A549 treated with AZD9567 at 1 μM for 4 hours (cell line): ENCODE data around the gene TNFSF13. TPM values are rescaled to one million over a fixed set of nuclear protein-coding genes. Genes with fewer than 3 reads are reported as not detected.

Experiments used
- total RNA-seq: library from RNA; stranded (reverse); fragments of 200-300 nt; extraction: Qiagen RNA extraction; gene quantifications from 5 replicates; pipeline ENCODE4 v1.2.3, GENCODE V29; 2022; ENCODE audit not compliant: insufficient read depth

The TNFSF13 gene, protein sequence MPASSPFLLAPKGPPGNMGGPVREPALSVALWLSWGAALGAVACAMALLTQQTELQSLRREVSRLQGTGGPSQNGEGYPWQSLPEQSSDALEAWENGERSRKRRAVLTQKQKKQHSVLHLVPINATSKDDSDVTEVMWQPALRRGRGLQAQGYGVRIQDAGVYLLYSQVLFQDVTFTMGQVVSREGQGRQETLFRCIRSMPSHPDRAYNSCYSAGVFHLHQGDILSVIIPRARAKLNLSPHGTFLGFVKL
- total RNA-seq, result 0.40 to 0.92 TPM (median 0.66 TPM) in 4 of 5 replicates, not detected in the other

DNA sequence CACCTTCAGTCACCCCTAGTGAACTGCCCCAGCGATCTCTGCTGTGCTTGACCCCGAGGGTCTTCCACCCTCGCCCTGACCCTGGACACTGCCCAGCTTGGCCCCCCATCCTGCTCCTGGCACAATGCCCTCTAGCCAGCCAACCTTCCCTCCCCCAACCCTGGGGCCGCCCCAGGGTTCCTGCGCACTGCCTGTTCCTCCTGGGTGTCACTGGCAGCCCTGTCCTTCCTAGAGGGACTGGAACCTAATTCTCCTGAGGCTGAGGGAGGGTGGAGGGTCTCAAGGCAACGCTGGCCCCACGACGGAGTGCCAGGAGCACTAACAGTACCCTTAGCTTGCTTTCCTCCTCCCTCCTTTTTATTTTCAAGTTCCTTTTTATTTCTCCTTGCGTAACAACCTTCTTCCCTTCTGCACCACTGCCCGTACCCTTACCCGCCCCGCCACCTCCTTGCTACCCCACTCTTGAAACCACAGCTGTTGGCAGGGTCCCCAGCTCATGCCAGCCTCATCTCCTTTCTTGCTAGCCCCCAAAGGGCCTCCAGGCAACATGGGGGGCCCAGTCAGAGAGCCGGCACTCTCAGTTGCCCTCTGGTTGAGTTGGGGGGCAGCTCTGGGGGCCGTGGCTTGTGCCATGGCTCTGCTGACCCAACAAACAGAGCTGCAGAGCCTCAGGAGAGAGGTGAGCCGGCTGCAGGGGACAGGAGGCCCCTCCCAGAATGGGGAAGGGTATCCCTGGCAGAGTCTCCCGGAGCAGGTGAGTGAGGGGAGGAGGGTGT lies at the start of gene TNFSF13:
TSS of gene TNFSF13 (plus strand) at position 207 of the 776 bp plus-strand sequence. CDS start at position 497, 290 bp downstream.

DNA sequence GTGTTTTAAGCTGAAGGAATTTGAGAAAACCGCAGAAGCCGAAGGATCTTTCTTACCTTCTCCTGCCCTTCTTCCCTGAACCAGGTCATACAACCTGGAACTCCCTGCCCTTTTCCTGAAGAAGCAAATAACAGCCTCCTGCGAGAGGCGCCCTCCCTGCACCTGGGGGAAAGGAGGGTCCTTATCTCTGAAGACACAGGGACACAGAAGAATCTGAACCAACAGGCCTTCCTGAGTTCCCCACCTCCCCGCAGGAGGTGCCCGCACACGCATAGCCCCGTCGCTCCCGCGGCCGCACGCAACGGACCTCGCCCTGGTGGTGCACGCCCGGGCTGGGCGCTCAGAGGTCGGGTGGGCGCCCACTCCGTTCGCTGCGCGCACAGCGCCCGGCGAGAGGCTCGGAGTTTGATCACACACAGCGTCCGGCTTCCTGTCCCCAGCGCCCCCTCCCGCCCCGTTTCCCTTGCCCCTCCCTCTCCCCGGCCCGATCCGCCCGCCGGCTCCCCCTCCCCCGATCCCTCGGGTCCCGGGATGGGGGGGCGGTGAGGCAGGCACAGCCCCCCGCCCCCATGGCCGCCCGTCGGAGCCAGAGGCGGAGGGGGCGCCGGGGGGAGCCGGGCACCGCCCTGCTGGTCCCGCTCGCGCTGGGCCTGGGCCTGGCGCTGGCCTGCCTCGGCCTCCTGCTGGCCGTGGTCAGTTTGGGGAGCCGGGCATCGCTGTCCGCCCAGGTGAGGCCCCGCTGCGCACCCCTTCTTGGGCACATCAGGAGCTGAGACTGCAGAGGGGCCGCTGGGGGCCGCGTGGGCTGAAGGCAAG lies 9.8 kb upstream of the TNFSF13 start, which contains the start of gene TNFSF12:
TSS of gene TNFSF12 (plus strand) at position 474 of the 816 bp plus-strand sequence. CDS start at position 570, 96 bp downstream.

DNA sequence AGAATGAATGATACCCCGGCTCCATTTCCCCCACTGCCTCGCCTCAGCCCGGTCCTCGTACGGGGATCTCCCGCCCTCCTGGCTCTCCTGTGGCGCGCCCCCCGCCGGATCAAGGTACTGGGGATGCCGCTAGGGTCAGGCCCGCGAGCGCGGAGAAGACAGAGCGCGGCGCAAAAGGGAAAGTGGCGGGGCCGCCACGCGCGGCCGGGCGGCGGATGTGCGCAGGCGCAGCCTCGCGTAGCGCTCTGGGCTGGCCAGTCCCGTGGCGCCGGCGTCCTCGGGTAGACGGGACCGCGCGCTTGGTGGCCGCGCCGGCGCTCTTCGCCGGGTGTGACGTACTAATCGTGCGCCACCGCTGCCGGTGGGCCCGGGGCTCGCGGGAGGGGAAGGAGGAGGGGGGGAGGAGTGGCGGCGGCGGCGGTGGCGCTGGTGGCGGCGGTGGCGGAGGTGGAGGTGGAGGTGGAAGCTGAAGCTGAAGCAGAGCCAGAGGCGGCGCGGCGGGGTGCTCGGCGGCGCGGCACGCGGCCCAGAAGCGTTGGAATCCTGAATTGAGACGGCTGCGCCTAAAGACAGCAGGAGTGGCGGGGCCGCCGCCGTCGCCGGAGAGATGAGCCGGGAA lies 3.1 kb downstream of the TNFSF13 start, which contains the start of gene SENP3:
TSS of gene SENP3 (plus strand) at position 331 of the 619 bp plus-strand sequence. CDS start 1,158 bp downstream, outside the sequence.

DNA sequence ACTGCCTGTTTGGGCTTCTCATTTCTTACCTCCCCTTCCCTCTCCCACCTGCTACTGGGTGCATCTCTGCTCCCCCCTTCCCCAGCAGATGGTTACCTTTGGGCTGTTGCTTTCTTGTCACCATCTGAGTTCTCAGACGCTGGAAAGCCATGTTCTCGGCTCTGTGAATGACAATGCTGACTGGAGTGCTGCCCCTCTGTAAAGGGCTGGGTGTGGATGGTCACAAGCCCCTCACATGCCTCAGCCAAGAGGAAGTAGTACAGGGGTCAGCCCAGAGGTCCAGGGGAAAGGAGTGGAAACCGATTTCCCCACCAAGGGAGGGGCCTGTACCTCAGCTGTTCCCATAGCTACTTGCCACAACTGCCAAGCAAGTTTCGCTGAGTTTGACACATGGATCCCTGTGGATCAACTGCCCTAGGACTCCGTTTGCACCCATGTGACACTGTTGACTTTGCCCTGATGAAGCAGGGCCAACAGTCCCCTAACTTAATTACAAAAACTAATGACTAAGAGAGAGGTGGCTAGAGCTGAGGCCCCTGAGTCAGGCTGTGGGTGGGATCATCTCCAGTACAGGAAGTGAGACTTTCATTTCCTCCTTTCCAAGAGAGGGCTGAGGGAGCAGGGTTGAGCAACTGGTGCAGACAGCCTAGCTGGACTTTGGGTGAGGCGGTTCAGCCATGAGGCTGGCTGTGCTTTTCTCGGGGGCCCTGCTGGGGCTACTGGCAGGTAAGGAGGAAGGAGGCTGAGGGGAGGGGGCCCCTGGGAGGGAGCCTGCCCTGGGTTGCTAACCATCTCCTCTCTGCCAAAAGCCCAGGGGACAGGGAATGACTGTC lies 20.7 kb downstream of the TNFSF13 start, which contains the start of gene CD68:
TSS of gene CD68 (plus strand) at position 638 of the 833 bp plus-strand sequence. CDS start at position 678, 40 bp downstream.

DNA sequence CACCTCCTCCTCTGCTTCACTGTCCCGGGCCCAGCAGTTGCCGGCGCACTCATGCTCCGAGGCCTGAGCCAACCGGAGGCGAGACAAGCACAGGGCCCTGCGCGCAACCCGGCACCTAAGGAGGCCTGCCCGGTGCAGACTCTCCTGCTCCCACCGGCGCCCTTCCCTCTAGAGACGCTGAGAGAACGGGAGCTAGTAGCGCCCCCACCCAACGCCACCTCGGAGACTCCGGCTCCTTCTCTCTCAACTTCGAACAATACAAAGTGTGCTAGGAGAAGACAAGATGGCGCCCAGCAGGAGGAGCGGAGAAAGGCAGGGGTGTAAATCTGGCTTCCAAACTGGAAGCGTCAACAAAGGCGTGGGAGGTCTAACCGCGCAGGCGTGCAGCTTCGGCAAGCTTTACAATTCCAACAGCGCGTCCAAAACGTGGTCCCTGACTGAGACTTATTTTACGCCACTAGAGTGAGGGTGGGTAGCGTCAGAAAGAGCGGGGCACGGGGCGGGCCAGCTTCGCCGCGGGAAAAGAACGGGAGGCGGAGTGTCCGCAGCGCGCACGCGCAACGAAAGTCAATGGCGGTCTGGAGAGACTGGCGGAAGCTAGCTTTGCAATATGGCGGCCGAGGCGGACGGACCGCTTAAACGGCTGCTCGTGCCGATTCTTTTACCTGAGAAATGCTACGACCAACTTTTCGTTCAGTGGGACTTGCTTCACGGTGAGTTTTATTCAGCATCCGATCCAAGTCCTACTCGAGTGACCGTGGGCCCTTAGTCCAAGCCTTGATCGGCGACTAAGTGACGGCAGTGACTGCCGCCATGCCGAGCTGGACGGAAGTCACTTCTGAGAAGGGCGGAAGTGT lies 24.9 kb downstream of the TNFSF13 start, which contains the start of gene MPDU1:
TSS of gene MPDU1 (plus strand) at position 600 of the 857 bp plus-strand sequence. CDS start at position 611, 11 bp downstream.

DNA sequence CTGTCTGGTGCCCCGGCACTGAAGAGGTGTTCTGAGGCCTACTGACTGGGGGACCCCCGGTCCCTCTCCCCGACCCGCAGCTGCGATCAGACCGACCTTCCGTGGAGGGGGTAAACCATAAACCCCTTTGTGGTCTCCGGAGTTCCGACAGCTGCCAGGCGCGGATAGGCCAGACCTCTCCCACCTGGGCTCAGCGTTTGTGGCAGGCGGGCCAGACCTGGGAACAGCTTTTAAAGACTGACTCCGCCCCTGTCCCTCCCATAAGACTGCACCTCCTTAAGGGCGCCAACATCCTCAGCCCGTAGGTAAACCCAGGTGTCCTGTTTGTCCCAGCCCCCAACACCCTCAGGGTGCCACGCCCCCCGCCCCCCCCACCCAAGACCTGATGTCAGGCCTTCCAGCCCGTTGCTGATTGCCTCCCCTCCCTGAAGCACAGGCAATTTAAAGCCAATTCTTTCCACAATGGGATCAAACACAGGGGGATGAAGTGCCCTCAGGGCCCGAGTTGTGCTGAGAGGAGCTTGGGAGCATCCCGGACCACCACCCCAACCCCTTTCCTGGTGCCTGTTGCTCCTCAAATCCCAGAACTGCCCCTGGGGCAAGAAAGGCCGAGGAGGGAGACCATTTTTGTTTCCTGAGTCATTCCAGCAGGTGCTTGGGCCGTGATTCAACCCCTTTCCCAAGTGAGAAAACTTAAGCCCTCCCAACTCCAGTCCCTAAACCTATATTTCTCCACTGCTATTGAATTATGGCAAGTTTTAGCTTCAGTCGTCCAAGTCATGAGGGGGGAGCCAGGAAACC lies 31.5 kb downstream of the TNFSF13 start, which contains the start of gene SOX15:
TSS of gene SOX15 (minus strand) at position 204 of the 801 bp plus-strand sequence. CDS start 418 bp downstream, outside the sequence.

Other genes with a start within 250 kb of the TNFSF13 start
- gene GPS2, start 243.4 kb upstream of the TNFSF13 start, total RNA-seq, result 91.5 to 113 TPM (median 108 TPM) in 5 replicates
- gene NEURL4, start 229.4 kb upstream of the TNFSF13 start, total RNA-seq, result 30.5 to 37.6 TPM (median 36.4 TPM) in 5 replicates
- gene ACAP1, start 222.2 kb upstream of the TNFSF13 start, total RNA-seq, result 2.1 to 5.5 TPM (median 3.9 TPM) in 4 of 5 replicates, not detected in the other
- gene KCTD11, start 206.6 kb upstream of the TNFSF13 start, total RNA-seq, result 10.3 to 15.0 TPM (median 13.0 TPM) in 5 replicates
- gene TMEM95, start 203.6 kb upstream of the TNFSF13 start, total RNA-seq, result not detected in 5 replicates
- 1.4 to 1.7 TPM (median 1.6 TPM) in 5 replicates for gene TNK1, start 177.7 kb upstream of the TNFSF13 start, total RNA-seq
- 36.1 to 44.4 TPM (median 40.5 TPM) in 5 replicates for gene PLSCR3, start 164.2 kb upstream of the TNFSF13 start, total RNA-seq
- 181 to 231 TPM (median 208 TPM) in 5 replicates for gene TMEM256, start 154.7 kb upstream of the TNFSF13 start, total RNA-seq
- gene NLGN2, start 150.9 kb upstream of the TNFSF13 start, total RNA-seq, result 12.4 to 20.9 TPM (median 18.3 TPM) in 5 replicates
- gene SPEM1, start 138.4 kb upstream of the TNFSF13 start, total RNA-seq, result 0.08 TPM in 2 of 5 replicates, not detected in the others
- 0.05 to 0.07 TPM (median 0.05 TPM) in 3 of 5 replicates, not detected in the others for gene SPEM2, start 133.1 kb upstream of the TNFSF13 start, total RNA-seq
- 0.02 to 0.06 TPM (median 0.02 TPM) in 3 of 5 replicates, not detected in the others for gene SPEM3, start 129.9 kb upstream of the TNFSF13 start, total RNA-seq
- gene TMEM102, start 123.3 kb upstream of the TNFSF13 start, total RNA-seq, result 7.5 to 12.0 TPM (median 11.6 TPM) in 5 replicates
- 0.67 to 1.3 TPM (median 0.74 TPM) in 4 of 5 replicates, not detected in the other for gene FGF11, start 119.2 kb upstream of the TNFSF13 start, total RNA-seq
- gene CHRNB1, start 113.7 kb upstream of the TNFSF13 start, total RNA-seq, result 5.7 to 17.4 TPM (median 8.1 TPM) in 5 replicates
- gene ZBTB4, start 79.1 kb upstream of the TNFSF13 start, total RNA-seq, result 17.6 to 21.8 TPM (median 20.5 TPM) in 5 replicates
- not detected in 5 replicates for gene SLC35G6, start 77.3 kb upstream of the TNFSF13 start, total RNA-seq
- 74.1 to 103 TPM (median 95.9 TPM) in 5 replicates for gene POLR2A, start 74.4 kb upstream of the TNFSF13 start, total RNA-seq
- 7.1 to 11.8 TPM (median 9.9 TPM) in 5 replicates for gene TNFSF12, start 9.7 kb upstream of the TNFSF13 start, total RNA-seq
- gene SENP3, start 3.2 kb downstream of the TNFSF13 start, total RNA-seq, result 70.1 to 96.6 TPM (median 91.7 TPM) in 5 replicates
- 23.5 to 28.8 TPM (median 28.1 TPM) in 5 replicates for gene CD68, start 20.9 kb downstream of the TNFSF13 start, total RNA-seq
- gene MPDU1, start 25.1 kb downstream of the TNFSF13 start, total RNA-seq, result 112 to 167 TPM (median 117 TPM) in 5 replicates
- gene SOX15, start 31.3 kb downstream of the TNFSF13 start, total RNA-seq, result 0.17 to 0.42 TPM (median 0.28 TPM) in 4 of 5 replicates, not detected in the other
- 59.1 to 61.9 TPM (median 61.2 TPM) in 5 replicates for gene FXR2, start 56.1 kb downstream of the TNFSF13 start, total RNA-seq
- gene SAT2, start 69.1 kb downstream of the TNFSF13 start, total RNA-seq, result 51.0 to 90.6 TPM (median 82.1 TPM) in 5 replicates
- gene SHBG, start 71.4 kb downstream of the TNFSF13 start, total RNA-seq, result 0.47 to 1.00 TPM (median 0.70 TPM) in 4 of 5 replicates, not detected in the other
- 0.19 to 0.26 TPM (median 0.24 TPM) in 4 of 5 replicates, not detected in the other for gene ATP1B2, start 92.2 kb downstream of the TNFSF13 start, total RNA-seq
- 42.8 to 46.9 TPM (median 44.9 TPM) in 5 replicates for gene TP53, start 128.7 kb downstream of the TNFSF13 start, total RNA-seq
- 39.9 to 45.3 TPM (median 43.7 TPM) in 5 replicates for gene WRAP53, start 129.7 kb downstream of the TNFSF13 start, total RNA-seq
- gene EFNB3, start 146.5 kb downstream of the TNFSF13 start, total RNA-seq, result 1.1 to 2.2 TPM (median 1.3 TPM) in 5 replicates
- 0.03 to 0.10 TPM (median 0.05 TPM) in 3 of 5 replicates, not detected in the others for gene DNAH2, start 159.0 kb downstream of the TNFSF13 start, total RNA-seq